ENCODE data around the gene MAP7D1. TPM values are rescaled to one million over a fixed set of nuclear protein-coding genes. Genes with fewer than 3 reads are reported as not detected.

MAP7D1 gene
- total RNA-seq, 4 donors from 2014 or later: 74.3 to 187 (median 86.0) TPM

DNA sequence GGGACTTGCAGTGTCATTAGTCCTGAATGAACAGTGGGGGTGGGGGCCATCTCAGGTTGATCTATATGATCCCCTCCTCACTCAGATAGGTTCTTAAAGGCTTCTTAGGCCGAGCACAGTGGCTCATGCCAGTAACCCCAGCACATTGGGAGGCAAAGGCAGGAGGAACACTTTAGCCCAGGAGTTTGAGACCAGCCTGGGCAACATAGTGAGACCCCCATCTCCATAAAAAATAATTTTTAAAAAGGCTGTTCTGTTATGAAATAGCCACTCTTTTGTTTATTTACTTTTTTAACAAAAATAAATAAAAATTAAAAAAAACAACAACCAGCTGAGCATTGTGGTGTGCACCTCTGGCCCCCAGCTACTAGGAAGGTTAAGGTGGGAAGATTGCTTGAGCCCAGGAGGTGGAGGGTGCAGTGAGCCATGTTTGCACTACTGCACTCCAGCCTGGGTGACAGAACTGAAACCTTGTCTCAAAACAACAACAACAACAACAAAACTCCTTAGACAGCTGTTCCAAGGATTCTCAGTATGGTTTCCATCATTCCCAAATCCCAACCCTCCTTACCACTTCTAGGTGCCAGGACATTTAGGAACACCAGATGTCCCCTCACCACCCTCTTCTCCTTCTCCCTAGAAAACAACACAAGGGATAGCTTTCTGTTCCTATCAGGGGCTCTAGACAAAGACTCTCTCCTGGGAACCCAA, 4.7 kb upstream of the MAP7D1 start:
- TF ChIP-seq POLR2A (IDR thresholded peaks at IDR 0.05) (no peak), EP300 (IDR thresholded peaks at IDR 0.05; ENCODE audit: low read depth) (no peak), CTCF (IDR thresholded peaks at IDR 0.05) (no peak), POLR2AphosphoS5 (IDR thresholded peaks at IDR 0.05) (no peak)
- in situ Hi-C loops (cut with MboI; ENCODE audit: low pct_ligation_motif_present in 1 of 4, low pct_unique_long_range_greater_than_20kb in 1 of 4, low sequenced_read_pairs in 3 of 4): loop anchor here in 1 of 4 donors (5.0 kb wide), 1 partner anchor 136 kb away; no protein-coding TSS in a partner anchor
- no peaks in the 10 kb centered on the region for H3K27me3 ChIP-seq
- peak overlapping the region in 1 of 4 donors; percentile 7 for H3K4me3 ChIP-seq
- 20 to 27% methylated on average over 1 of the region's 1 CpG for WGBS, 2 donors (ENCODE audit: low coverage in 1 of 2)
- peak overlapping the region; percentile 94 to 98 (median 96) for H3K27ac ChIP-seq
- intact Hi-C loops (cut with DNase I; ENCODE audit: low total_unique reads): loop anchor here (10.0 kb wide), 1 partner anchor 234 kb away; the partner anchor contains the start of gene STK40
- H3K36me3 ChIP-seq: no peaks in the 10 kb centered on the region
- peaks cover 34 to 52% (median 47%) of the 10 kb centered on the region in 4 donors for H3K4me1 ChIP-seq
- H3K9me3 ChIP-seq: no peaks in the 10 kb centered on the region
- no peak for DNase-seq

GRCh38 chr1:36151845-36152203, 4.1 kb upstream of the MAP7D1 start:
- intact Hi-C loops (cut with DNase I; ENCODE audit: low total_unique reads) (loop anchor here (10.0 kb wide), 1 partner anchor 233 kb away; the partner anchor contains the start of gene STK40), in situ Hi-C loops (cut with MboI; ENCODE audit: low pct_ligation_motif_present in 1 of 4, low pct_unique_long_range_greater_than_20kb in 1 of 4, low sequenced_read_pairs in 3 of 4) (loop anchor here in 1 of 4 donors (5.0 kb wide), 1 partner anchor 135 kb away; no protein-coding TSS in a partner anchor)
- TF ChIP-seq POLR2AphosphoS5 (IDR thresholded peaks at IDR 0.05) (no peak), CTCF (IDR thresholded peaks at IDR 0.05) (no peak), POLR2A (IDR thresholded peaks at IDR 0.05) (no peak), EP300 (IDR thresholded peaks at IDR 0.05; ENCODE audit: low read depth) (no peak)
- Histone ChIP-seq H3K36me3 (no peaks in the 10 kb centered on the region), H3K9me3 (no peaks in the 10 kb centered on the region), H3K4me1 (peaks cover 34 to 52% (median 47%) of the 10 kb centered on the region in 4 donors), H3K27me3 (no peaks in the 10 kb centered on the region), H3K27ac (peak overlapping the region; percentile 94 to 98 (median 96)), H3K4me3 (no peak overlapping the region)
- peak; percentile 61 for DNase-seq
- 54% methylated on average over 3 of the region's 3 CpGs; no CpG with 5 or more reads in 1 of the 2 donors for WGBS, 2 donors (ENCODE audit: low coverage in 1 of 2)

DNA sequence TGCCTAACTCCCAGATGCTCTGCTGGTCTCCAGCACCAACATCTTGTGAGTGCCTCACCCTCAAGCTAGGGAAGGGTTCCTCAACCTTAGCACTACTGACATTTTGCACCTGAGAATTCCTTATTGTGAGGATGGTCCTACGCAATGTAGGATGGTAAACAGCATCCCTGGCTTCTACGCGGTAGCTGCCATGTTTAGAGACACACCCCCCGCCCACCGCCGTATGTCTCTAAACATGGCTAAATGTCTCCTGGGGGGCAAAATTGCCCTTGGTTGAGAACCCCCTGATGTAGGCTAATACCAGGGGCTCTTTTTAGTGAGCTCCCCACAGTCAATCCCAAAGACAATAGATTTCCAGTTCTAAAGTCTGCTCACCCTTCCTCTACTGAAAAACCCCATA, 2.5 kb upstream of the MAP7D1 start:
- no peak for TF ChIP-seq POLR2A (IDR thresholded peaks at IDR 0.05)
- no peak for TF ChIP-seq EP300 (IDR thresholded peaks at IDR 0.05; ENCODE audit: low read depth)
- no peak for TF ChIP-seq CTCF (IDR thresholded peaks at IDR 0.05)
- no peak for TF ChIP-seq POLR2AphosphoS5 (IDR thresholded peaks at IDR 0.05)
- Histone ChIP-seq H3K27me3 (no peaks in the 10 kb centered on the region), H3K27ac (no peak overlapping the region), H3K4me1 (peaks cover 34 to 57% (median 50%) of the 10 kb centered on the region in 4 donors), H3K36me3 (no peaks in the 10 kb centered on the region), H3K4me3 (no peak overlapping the region), H3K9me3 (no peaks in the 10 kb centered on the region)
- 94% methylated on average over 6 of the region's 6 CpGs; no CpG with 5 or more reads in 1 of the 2 donors for WGBS, 2 donors (ENCODE audit: low coverage in 1 of 2)
- in situ Hi-C loops (cut with MboI; ENCODE audit: low pct_ligation_motif_present in 1 of 4, low pct_unique_long_range_greater_than_20kb in 1 of 4, low sequenced_read_pairs in 3 of 4) (loop anchor here in 1 of 4 donors (5.0 kb wide), 1 partner anchor 134 kb away; no protein-coding TSS in a partner anchor), intact Hi-C loops (cut with DNase I; ENCODE audit: low total_unique reads) (loop anchor here (10.0 kb wide), 1 partner anchor 231 kb away; the partner anchor contains the start of gene STK40)
- no peak for DNase-seq

GRCh38 chr1:36154335-36154734, 1.6 kb upstream of the MAP7D1 start:
- H3K36me3 ChIP-seq: no peaks in the 10 kb centered on the region
- intact Hi-C loops (cut with DNase I; ENCODE audit: low total_unique reads) (loop anchor here (10.0 kb wide), 1 partner anchor 230 kb away; the partner anchor contains the start of gene STK40), in situ Hi-C loops (cut with MboI; ENCODE audit: low pct_ligation_motif_present in 1 of 4, low pct_unique_long_range_greater_than_20kb in 1 of 4, low sequenced_read_pairs in 3 of 4) (loop anchor here in 1 of 4 donors (5.0 kb wide), 1 partner anchor 133 kb away; no protein-coding TSS in a partner anchor)
- DNase-seq: no peak
- no peaks in the 10 kb centered on the region for H3K27me3 ChIP-seq
- peaks cover 42 to 61% (median 56%) of the 10 kb centered on the region in 4 donors for H3K4me1 ChIP-seq
- H3K27ac ChIP-seq: peak overlapping the region; percentile 98 to 100 (median 98)
- TF ChIP-seq POLR2A (IDR thresholded peaks at IDR 0.05) (no peak), EP300 (IDR thresholded peaks at IDR 0.05; ENCODE audit: low read depth) (no peak), POLR2AphosphoS5 (IDR thresholded peaks at IDR 0.05) (no peak), CTCF (IDR thresholded peaks at IDR 0.05) (no peak)
- 91 to 100% methylated on average over 2 to 6 of the region's 6 CpGs for WGBS, 2 donors (ENCODE audit: low coverage in 1 of 2)
- no peaks in the 10 kb centered on the region for H3K9me3 ChIP-seq
- H3K4me3 ChIP-seq: no peak overlapping the region

Measured in transverse colon (tissue), 4 donors.